Measurements from ENCODE around the gene ADGRA1. TPM values are rescaled to one million over a fixed set of nuclear protein-coding genes. Genes with fewer than 3 reads are reported as not detected.

The ADGRA1 gene
- polyA plus RNA-seq, 2 of the 4 experiments (the other 2 are of a cell fraction), result not detected

GRCh38 chr10:133165556-133166503 lies 78.1 kb downstream of the ADGRA1 start:
- Histone ChIP-seq H3K27ac (no peak overlapping the region), H3K9me3 (no peaks in the 10 kb centered on the region), H3K4me3 (no peak overlapping the region), H3K4me2 (no peak overlapping the region), H3K4me1 (peaks cover 4% of the 10 kb centered on the region; the same call in 1 of the 3 replicates)
- FAIRE-seq (no peak), DNase-seq (ENCODE audit: low read depth in 1 of 2, low spot score in 1 of 2) (no peak), ATAC-seq (no peak)
- POLR2A ChIA-PET, result no interaction called here
- CTCF ChIA-PET, result no interaction called here
- WGBS (ENCODE audit: missing lambda C conversion rate), result 88% methylated on average over 33 of the region's 40 CpGs
- TF ChIP-seq ELK1 (IDR thresholded peaks at IDR 0.05; ENCODE audit: low read depth, low read length) (no peak), HEYL (CRISPR knock-in tag; IDR thresholded peaks at IDR 0.05) (no peak), SMC3 (IDR thresholded peaks at IDR 0.05) (no peak), RARB (CRISPR knock-in tag; IDR thresholded peaks at IDR 0.05) (no peak)

GRCh38 chr10:133166504-133166827 lies 78.7 kb downstream of the ADGRA1 start:
- no peak for TF ChIP-seq PHF8 (IDR thresholded peaks at IDR 0.05; ENCODE audit: borderline replicate concordance, low read depth)
- Histone ChIP-seq H3K4me3 (no peak overlapping the region), H3K27ac (no peak overlapping the region), H3K4me2 (no peak overlapping the region), H3K9me3 (no peaks in the 10 kb centered on the region), H3K4me1 (no peaks in the 10 kb centered on the region)
- FAIRE-seq (no peak), DNase-seq (ENCODE audit: low read depth in 1 of 2, low spot score in 1 of 2) (no peak), ATAC-seq (no peak)
- CTCF ChIA-PET, result no interaction called here
- POLR2A ChIA-PET, result no interaction called here
- WGBS (ENCODE audit: missing lambda C conversion rate), result 87% methylated on average over 11 of the region's 11 CpGs

- Histone ChIP-seq H3K9me3 (no peaks in the 10 kb centered on the region), H3K4me3 (no peak overlapping the region), H3K4me1 (no peaks in the 10 kb centered on the region), H3K4me2 (no peak overlapping the region), H3K27ac (no peak overlapping the region)
- ChIA-PET POLR2A (no interaction called here), CTCF (interaction anchor here (0.6 kb wide), 1 partner anchor 9 kb away, joined by 3 read pairs; no protein-coding TSS in a partner anchor)
- 89% methylated on average over 57 of the region's 66 CpGs for WGBS (ENCODE audit: missing lambda C conversion rate)
- DNase-seq (ENCODE audit: low read depth in 1 of 2, low spot score in 1 of 2) (no peak), ATAC-seq (no peak), FAIRE-seq (no peak)
- no peak for TF ChIP-seq FOXS1 (CRISPR knock-in tag; IDR thresholded peaks at IDR 0.05)
- no peak for TF ChIP-seq NFE2L2 (conservative IDR thresholded peaks at IDR 0.05; ENCODE audit: low read length)
- no peak for TF ChIP-seq ZNF302 (CRISPR knock-in tag; IDR thresholded peaks at IDR 0.05)
- no peak for TF ChIP-seq EP300 (IDR thresholded peaks at IDR 0.05)
- no peak for TF ChIP-seq ELK1 (IDR thresholded peaks at IDR 0.05; ENCODE audit: low read depth, low read length)
- TF ChIP-seq HDAC2 (IDR thresholded peaks at IDR 0.05), result no peak
- no peak for TF ChIP-seq ZSCAN20 (CRISPR knock-in tag; IDR thresholded peaks at IDR 0.05)
- TF ChIP-seq HMGXB4 (CRISPR knock-in tag; IDR thresholded peaks at IDR 0.05; ENCODE audit: borderline replicate concordance), result no peak
- TF ChIP-seq POLR2A (IDR thresholded peaks at IDR 0.05; ENCODE audit: low read length), result no peak
- TF ChIP-seq CEBPB (IDR thresholded peaks at IDR 0.05), result no peak
- TF ChIP-seq EHMT2 (IDR thresholded peaks at IDR 0.05; ENCODE audit: low read depth), result no peak
- no peak for TF ChIP-seq RFX5 (IDR thresholded peaks at IDR 0.05)
These were observed 79.3 kb downstream of the ADGRA1 start for GRCh38 chr10:133166828-133167692.
